Measurements from ENCODE around the gene MCM10. TPM values are rescaled to one million over a fixed set of nuclear protein-coding genes. Genes with fewer than 3 reads are reported as not detected.
"Not testable (repeated sequence)": the region's sequence is repeated elsewhere in the genome, so short reads cannot be mapped to it uniquely, and the experiment has no call there.

Gene MCM10
- total RNA-seq, 4 donors from 2014 or later = 0.22 TPM; not detected in 3

DNA sequence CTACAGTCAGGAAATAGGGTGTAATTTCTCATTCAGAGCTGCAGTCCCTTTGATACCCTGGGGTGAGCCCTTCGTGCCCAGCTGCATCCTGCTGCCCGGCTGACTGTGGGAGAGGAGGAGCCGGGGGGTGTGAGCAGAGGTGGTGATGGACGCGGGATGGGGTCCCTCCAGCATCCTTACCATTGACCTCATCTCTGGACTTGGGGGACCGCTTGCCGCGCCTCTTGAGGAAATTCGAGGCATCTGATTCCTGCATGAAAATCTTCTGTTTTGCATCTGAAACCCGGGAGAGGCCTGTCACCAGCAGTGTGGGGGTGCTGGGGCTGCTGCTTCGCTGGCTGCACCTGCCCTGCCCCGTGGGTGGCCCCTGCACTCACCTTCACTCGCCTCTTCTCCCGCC is 72.0 kb downstream of the MCM10 start:
- Histone ChIP-seq H3K36me3 (no peaks in the 10 kb centered on the region), H3K4me1 (no peaks in the 10 kb centered on the region), H3K27ac (no peak overlapping the region), H3K9me3 (no peaks in the 10 kb centered on the region), H3K4me3 (no peak overlapping the region), H3K27me3 (no peaks in the 10 kb centered on the region)
- TF ChIP-seq EP300 (IDR thresholded peaks at IDR 0.05) = no peak
- no peak for TF ChIP-seq POLR2A (IDR thresholded peaks at IDR 0.05)
- TF ChIP-seq, protein P1, sequence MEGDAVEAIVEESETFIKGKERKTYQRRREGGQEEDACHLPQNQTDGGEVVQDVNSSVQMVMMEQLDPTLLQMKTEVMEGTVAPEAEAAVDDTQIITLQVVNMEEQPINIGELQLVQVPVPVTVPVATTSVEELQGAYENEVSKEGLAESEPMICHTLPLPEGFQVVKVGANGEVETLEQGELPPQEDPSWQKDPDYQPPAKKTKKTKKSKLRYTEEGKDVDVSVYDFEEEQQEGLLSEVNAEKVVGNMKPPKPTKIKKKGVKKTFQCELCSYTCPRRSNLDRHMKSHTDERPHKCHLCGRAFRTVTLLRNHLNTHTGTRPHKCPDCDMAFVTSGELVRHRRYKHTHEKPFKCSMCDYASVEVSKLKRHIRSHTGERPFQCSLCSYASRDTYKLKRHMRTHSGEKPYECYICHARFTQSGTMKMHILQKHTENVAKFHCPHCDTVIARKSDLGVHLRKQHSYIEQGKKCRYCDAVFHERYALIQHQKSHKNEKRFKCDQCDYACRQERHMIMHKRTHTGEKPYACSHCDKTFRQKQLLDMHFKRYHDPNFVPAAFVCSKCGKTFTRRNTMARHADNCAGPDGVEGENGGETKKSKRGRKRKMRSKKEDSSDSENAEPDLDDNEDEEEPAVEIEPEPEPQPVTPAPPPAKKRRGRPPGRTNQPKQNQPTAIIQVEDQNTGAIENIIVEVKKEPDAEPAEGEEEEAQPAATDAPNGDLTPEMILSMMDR (IDR thresholded peaks at IDR 0.05) = no peak
- DNase-seq (ENCODE audit: low spot score in 2 of 2) = no peak
- 43 to 49% methylated on average over 14 of the region's 14 CpGs for WGBS, 2 donors

DNA sequence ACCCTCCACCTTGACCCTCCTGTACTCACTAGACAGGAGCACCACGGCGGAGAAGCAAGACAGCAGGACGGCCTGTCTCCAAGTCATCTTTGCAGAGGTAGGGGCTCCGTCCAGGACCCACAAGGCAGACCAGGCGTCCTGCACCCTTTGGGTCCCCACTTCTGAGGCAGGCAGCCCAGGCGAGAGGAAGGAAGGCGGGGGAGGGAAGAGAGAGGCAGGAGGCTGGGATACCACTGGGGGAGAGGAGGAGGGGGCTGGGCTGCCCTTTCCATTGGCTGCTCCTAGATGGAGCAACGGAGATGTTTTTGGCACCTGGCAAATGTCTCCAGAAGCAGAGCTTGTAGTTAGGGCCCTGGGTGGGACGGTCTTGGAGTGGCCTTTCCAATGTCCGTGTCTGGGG is 72.8 kb downstream of the MCM10 start, which contains the start of gene UCMA:
Gene UCMA, minus strand, starts transcription at position 203 of the 400 bp plus-strand sequence. Its CDS starts 116 bp downstream, at position 87.
- Histone ChIP-seq H3K9me3 (no peaks in the 10 kb centered on the region), H3K36me3 (no peaks in the 10 kb centered on the region), H3K27ac (no peak within 1 kb of the TSS), H3K4me3 (no peak within 1 kb of the TSS), H3K27me3 (no peaks in the 10 kb centered on the region), H3K4me1 (no peaks in the 10 kb centered on the region)
- TF ChIP-seq EP300 (IDR thresholded peaks at IDR 0.05) = no peak
- no peak for TF ChIP-seq POLR2A (IDR thresholded peaks at IDR 0.05)
- no peak for DNase-seq (ENCODE audit: low spot score in 2 of 2)
- 63 to 71% methylated on average over 10 of the region's 10 CpGs for WGBS, 2 donors

DNA sequence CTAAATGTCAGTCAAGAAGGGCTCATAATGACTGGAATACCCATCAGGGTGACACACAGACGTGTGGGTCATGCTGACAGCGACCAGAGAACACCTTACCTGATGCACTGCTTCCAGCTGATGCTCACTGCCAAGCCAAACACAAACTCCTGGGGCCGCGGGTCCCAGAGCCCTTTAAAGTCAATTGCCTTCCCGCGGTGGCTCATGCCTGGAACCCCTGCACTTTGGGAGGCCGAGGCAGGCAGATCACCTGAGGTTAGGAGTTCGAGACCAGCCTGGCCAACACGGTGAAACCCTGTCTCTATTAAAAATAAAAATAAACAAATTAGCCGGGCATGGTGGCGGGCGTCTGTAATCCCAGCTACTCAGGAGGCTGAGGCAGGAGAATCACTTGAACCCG is 73.4 kb downstream of the MCM10 start:
- WGBS, 2 donors = 87 to 91% methylated on average over 13 of the region's 13 CpGs
- not testable (repeated sequence) for H3K36me3 ChIP-seq; H3K27ac ChIP-seq; H3K4me1 ChIP-seq; H3K4me3 ChIP-seq; DNase-seq (ENCODE audit: low spot score in 2 of 2); H3K9me3 ChIP-seq; H3K27me3 ChIP-seq

DNA sequence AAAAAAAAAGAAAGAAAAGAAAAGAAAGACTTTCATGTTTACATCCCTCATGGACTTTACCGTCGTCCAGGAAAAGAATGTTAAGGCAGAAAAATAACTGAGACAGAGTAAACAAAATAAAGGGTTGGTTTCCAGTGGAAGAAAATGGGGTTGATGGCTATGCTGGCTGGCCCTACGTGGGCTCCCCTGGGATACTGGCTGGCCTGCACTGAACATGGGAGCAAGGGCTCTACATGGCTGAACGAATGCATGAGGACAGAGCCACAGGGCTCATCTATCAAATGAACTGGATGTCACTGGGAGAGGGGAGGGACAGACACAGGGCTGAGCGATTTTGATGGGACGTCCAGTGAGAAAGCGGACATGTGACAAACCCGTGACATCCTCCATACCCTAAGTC is 75.3 kb downstream of the MCM10 start:
- Histone ChIP-seq H3K4me1 (no peaks in the 10 kb centered on the region), H3K9me3 (no peaks in the 10 kb centered on the region), H3K27me3 (no peaks in the 10 kb centered on the region), H3K4me3 (no peak overlapping the region), H3K36me3 (no peaks in the 10 kb centered on the region), H3K27ac (no peak overlapping the region)
- 71 to 79% methylated on average over 8 of the region's 8 CpGs for WGBS, 2 donors
- no peak for DNase-seq (ENCODE audit: low spot score in 2 of 2)
- TF ChIP-seq, protein P1 (IDR thresholded peaks at IDR 0.05) = no peak
- no peak for TF ChIP-seq POLR2A (IDR thresholded peaks at IDR 0.05)
- no peak for TF ChIP-seq EP300 (IDR thresholded peaks at IDR 0.05)

DNA sequence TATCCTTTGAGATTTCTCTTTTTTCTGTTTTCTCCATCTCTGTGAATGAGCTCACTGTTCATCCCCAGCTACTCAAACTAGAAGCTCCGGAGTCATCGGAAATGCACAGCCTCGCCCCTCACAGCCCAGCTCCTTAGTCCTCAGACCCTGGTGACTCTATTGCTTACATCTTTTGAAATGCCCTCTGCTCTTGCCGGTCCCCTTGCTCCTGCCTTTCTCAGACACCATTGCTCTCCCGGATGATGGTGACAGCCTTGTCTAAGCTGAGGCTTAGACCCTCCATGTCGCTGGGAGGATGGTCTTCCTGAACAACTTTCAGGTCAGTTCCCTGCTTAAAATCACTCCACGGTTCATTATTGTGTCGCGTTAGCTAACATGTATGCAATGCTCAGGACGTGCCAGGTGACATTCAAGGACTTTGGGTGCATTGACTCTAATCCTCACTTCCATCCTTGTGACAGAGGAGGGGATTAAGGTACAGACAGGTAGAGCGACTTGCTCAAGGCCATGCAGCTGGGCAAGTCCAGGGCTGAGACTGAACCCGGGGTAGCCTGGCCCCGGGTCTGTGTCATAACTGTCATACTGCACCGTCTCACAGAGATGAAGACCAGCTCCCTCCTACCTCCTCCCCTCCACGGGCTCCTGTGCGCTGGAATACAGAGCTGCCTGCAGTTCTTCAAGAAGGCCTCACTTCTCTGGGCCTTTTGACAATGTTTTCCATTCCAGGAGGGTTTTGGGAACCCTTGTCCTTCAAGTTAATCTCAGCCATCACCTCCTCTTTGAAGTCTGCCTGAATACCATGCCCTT is 77.1 kb downstream of the MCM10 start:
- DNase-seq (ENCODE audit: low spot score in 2 of 2) = no peak

DNA sequence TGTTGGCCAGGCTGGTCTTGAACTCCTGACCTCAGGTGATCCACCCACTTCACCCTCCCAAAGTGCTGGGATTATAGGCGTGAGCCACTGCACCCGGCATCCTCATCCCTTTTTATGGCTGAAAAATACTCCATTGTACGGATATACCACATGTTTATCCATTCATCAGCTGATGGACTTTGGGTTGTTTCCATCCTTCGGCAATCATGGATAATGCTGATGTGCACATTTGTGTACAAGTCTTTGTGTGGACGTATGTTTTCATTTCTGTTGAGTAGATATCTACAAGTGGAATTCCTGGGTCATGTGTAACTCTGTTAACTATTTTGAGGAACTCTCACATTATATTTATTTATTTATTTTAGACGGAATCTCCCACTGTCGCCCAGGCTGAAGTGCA is 78.6 kb downstream of the MCM10 start:
- H3K36me3 ChIP-seq = no peaks in the 10 kb centered on the region
- no peak overlapping the region for H3K4me3 ChIP-seq
- 87 to 89% methylated on average over 7 of the region's 7 CpGs for WGBS, 2 donors
- DNase-seq (ENCODE audit: low spot score in 2 of 2) = no peak
- no peak overlapping the region for H3K27ac ChIP-seq
- no peaks in the 10 kb centered on the region for H3K27me3 ChIP-seq
- no peaks in the 10 kb centered on the region for H3K4me1 ChIP-seq
- TF ChIP-seq POLR2A (IDR thresholded peaks at IDR 0.05) = no peak
- TF ChIP-seq, protein P1 (IDR thresholded peaks at IDR 0.05) = no peak
- H3K9me3 ChIP-seq = no peaks in the 10 kb centered on the region

More for the DNA sequence above, 77.1 kb downstream of the MCM10 start:
- Histone ChIP-seq H3K4me3 (no peak overlapping the region), H3K27me3 (no peaks in the 10 kb centered on the region), H3K36me3 (no peaks in the 10 kb centered on the region), H3K4me1 (no peaks in the 10 kb centered on the region), H3K9me3 (no peaks in the 10 kb centered on the region), H3K27ac (no peak overlapping the region)
- TF ChIP-seq POLR2A (IDR thresholded peaks at IDR 0.05) (no peak), EP300 (IDR thresholded peaks at IDR 0.05) (no peak)
- TF ChIP-seq, protein P1 (IDR thresholded peaks at IDR 0.05) = no peak
- WGBS, 2 donors = 72 to 74% methylated on average over 16 of the region's 16 CpGs

Data from tibial nerve (tissue), 4 donors.